SKM-1 treated with dmso at 0.1 percent for 144 hours (cell line): Measurements from ENCODE around the gene SGCD.

Experiments
- DNase-seq: peaks from one replicate; lab custom pipeline; 2025; ENCODE audit not compliant: unreplicated experiment; lab: John Stamatoyannopoulos, UW

The SGCD gene

DNA sequence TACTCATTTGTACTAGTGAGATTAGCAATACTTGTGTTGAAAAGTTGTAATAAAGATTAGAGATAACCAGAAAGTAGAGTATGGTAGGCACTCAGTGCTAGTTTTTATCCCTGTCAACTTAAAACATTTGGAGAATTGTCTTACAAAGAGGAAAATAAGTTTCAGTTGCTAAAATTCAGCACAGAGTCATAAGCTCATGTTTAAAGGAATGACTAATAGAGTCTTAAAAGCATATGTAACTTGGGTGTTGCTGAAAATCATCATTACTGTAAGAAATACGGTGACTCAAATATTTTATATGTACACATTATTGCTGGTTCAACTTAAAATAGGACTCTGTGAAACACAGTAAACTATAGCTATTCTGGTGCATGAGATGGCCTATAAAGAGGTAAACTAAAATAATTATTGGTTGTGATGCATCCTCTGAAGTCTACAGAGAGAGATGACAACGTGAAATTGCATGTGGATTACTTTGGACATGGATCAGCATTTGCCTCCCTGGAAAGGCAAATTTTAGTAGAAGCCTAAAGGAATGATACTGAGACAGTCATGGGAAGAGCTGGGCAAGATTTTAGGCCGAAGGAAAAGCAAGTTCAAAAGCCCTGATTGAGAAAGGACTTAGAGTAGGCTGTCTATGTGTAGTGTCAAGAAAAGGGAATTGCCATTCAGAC lies 34.6 kb downstream of the SGCD start:
- DNase-seq = no peak

DNA sequence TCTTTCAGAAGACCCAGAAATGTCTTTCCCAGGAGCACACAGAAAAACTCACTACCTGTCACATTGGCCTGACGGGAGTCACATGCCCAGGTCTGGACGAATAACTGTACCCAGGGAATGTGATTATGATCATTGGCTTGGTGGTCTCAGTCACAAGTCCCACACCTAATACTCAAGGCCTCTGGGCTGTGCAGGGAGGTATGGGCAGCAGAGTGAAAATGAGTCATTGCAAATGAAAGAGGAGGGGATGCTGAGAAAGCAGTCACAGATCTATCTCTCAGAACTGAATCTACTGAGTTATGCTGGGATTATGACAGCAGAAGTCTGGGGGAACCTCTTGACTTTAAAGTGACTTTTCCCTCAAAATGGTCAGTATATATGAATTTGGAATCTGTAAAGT lies 36.9 kb downstream of the SGCD start:
- no peak for DNase-seq

GRCh38 chr5:156366521-156366920 lies 39.6 kb downstream of the SGCD start:
- no peak for DNase-seq

DNA sequence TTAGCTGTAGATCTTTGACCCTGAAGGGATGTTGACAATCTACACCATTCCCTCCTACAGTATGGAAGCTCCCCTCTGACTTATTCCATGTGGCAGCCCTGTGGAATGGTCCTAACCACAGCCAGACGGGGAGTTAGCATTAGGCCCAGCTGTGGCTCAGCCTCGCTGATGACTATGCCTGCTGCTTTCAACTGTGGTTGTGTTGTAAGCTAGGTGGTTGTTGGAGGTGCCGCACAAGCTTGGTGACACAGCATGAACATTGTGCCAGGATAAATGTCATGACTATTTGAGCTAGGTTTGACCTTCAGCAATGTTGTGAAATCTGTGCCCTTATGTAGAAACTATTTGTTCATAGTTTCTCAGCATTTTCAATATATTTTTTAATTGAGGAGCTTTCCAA lies 40.6 kb downstream of the SGCD start:
- no peak for DNase-seq

DNA sequence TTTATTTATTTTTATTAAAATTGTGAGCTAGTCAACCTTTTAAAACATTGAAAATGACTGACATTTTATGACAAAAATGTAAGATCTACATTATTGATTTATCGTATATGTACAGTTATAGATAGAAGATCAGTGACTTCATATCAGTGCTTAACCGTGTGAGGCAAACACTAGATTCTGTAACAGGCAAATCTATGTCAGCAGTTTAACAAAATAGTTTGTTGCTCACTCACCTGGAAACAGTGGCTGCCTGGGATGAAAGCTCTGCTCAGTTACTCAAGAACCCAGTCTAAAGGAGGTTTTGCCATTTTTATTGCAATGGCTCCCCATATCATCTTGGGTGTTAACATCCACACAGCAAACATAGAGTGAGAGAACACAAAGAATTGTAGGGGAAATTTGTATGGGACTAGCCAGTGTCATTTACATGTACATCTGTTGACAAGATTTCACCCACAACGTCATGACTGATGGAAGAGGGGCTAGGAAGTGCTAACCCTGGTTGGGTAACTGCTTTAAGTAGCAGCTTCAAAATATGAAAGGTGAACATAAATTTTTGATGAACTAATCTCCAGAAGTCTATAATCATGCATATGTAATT lies 49.0 kb downstream of the SGCD start:
- no peak for DNase-seq

- DNase-seq = no peak
These were observed 49.8 kb downstream of the SGCD start for GRCh38 chr5:156376751-156377150.

GRCh38 chr5:156378159-156378558 lies 51.2 kb downstream of the SGCD start:
- DNase-seq = no peak

DNA sequence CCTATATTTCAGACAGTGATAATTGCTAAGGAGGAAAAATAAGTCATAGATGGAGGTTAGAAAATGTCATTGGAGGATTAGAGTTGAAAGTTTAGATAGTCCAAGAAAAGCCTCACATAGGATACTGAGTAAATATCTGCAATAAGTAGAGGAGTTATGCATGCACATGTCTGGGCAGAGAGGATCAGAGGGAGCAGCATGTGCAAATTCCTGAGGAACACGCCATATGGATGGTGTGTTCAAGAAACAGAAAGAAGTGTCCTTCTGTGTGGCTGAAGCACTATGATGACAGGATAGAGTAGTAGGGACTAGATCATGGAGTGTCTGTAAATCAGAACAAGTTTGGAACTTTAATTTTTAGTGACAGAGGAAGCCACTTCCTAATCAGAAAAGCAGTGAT lies 52.2 kb downstream of the SGCD start:
- DNase-seq = no peak

- DNase-seq = no peak
These were observed 53.9 kb downstream of the SGCD start for GRCh38 chr5:156380848-156381247.

- no peak for DNase-seq
These were observed 56.7 kb downstream of the SGCD start for GRCh38 chr5:156383510-156384265.

DNA sequence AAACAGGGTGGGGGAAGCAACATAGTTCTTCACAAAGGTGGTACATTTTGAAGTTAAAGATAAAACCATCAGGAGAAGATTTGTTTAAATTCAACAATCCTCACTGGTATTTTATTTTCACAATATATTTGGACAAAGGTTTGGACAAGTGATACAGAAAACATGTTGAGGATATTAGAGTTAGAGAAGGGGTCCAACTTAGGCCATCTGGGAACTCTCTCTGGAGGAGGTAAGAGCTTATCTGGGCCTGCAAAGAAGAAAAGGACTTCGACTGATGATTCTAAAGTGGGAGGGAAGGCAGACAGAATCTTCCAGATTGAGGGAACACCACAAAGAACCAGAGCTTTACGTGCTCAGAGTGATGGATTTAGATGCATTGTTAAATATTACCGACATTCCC lies 58.5 kb downstream of the SGCD start:
- DNase-seq = no peak

DNA sequence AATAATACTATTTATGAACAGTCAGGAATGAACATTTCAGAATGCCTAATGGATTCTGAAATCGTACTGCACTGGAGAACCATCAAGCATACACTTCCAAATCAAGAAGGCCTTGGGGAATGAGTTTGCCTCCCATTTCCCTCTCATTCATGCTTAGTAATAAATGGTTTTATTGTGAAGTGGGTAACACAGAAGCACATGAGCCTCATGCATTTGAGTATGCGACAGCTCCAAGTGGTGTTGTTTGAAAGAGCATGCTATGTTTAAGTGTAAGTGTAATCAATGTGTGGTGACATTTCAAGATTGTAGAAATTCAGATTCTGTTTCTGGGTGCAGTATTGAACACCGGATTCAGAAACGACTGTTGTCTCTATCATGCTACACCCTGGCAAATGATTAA lies 60.0 kb downstream of the SGCD start:
- no peak for DNase-seq

DNA sequence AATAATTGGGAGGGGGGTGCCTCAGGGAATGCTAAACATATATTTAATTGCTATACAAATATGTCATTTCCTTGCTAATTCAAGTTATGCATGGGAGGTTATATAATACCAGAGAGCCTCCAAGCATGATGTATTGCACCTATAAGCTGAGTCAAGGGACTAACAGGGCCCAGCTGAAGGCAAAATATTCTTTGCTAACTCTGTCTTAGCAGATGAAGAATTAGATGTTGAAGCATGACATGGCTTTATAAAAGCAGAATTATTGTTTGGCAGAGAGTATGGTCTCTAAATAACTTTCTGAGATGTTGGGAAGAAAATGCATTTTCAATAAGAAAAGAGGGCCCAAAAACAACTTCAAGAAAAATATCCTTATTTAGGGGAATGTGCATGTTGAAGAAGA lies 60.4 kb downstream of the SGCD start:
- DNase-seq = no peak

DNA sequence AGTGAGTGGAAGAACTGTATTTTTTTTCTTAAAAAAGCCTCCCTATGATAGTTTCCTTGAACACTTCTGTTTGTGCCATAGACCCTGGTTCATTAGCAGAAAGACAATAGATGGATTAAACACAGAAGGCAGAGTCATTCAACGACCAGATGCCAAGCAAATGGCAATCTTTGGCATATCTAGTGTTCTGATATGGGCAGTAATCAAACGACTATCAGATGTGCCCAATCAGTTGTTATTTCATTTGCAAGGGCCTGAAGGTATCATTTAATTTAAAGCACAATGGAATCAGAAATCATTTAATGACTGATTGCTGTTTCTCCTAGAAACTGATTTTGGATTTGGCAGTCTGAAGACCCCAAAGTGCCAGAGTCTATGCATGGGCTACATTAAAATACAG lies 61.3 kb downstream of the SGCD start:
- DNase-seq = no peak

DNA sequence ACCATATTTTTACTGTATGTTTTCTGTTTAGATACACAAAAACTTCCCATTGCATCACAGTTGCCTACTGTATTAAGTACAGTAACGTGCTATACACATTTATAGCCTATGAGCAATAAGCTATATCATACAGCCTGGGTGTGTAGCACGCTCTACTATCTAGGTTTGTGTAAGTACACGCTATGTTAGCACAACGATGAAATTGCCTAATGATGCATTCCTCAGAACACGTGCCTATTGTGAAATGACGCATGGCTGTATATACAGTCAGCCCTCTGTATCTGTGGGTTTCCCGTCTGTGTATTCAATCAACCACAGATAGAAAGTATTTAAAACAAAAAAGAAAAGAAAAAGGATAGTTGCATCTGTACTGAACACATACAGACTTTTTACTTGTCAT lies 64.2 kb downstream of the SGCD start:
- DNase-seq = no peak

GRCh38 chr5:156393980-156394379 lies 67.0 kb downstream of the SGCD start:
- no peak for DNase-seq

- DNase-seq = peak; percentile 28
These were observed 67.8 kb downstream of the SGCD start for GRCh38 chr5:156394642-156395305.

GRCh38 chr5:156395306-156395675 lies 68.3 kb downstream of the SGCD start:
- DNase-seq = no peak

GRCh38 chr5:156396063-156396829 lies 69.3 kb downstream of the SGCD start:
- DNase-seq = no peak

DNA sequence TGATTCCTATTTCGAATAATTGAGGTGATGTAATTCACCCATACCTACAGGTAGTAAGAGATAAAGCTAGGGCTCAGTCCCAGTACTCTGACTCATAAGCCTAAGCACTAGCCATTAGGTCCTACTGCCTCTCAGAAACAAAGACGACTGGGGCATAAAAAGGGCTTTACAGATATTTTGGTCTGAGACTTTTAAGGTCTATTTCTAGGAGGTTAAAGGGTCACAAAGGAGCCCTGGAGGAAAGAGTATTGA lies 69.8 kb downstream of the SGCD start:
- DNase-seq = no peak

GRCh38 chr5:156399323-156399722 lies 72.4 kb downstream of the SGCD start:
- DNase-seq = no peak
